Astrocyte (in vitro differentiated cells and primary cell): Measurements from ENCODE around the gene FHIT. TPM values are rescaled to one million over a fixed set of nuclear protein-coding genes. Genes with fewer than 3 reads are reported as not detected.

ENCODE experiments used
- DNase-seq: peaks from one replicate; pipeline ENCODE4 v3.0.0-alpha.2; 2010; ENCODE audit warnings: low read depth
- FAIRE-seq: peaks from 2 replicates; lab custom pipeline; 2011; peaks lifted over from hg19 to GRCh38; lab: Jason Lieb, UNC
- H2AFZ ChIP-seq: 2 replicates; pipeline ENCODE4 v1.6.0; 2012; ENCODE audit warnings: low read depth, low read length, inconsistent platforms
- H3K27ac ChIP-seq: 2 replicates; pipeline ENCODE4 v1.5.1; 2011; ENCODE audit warnings: low read depth, low read length, inconsistent platforms
- H3K27me3 ChIP-seq: 2 replicates; pipeline ENCODE4 v1.6.0; 2011; ENCODE audit warnings: low read length, inconsistent platforms; ENCODE audit not compliant: insufficient read depth
- H3K36me3 ChIP-seq: 2 replicates; pipeline ENCODE4 v1.5.1; 2011; ENCODE audit warnings: low read length, inconsistent platforms; ENCODE audit not compliant: insufficient read depth
- H3K4me1 ChIP-seq: 2 replicates; pipeline ENCODE4 v1.5.1; 2011; ENCODE audit warnings: low read length, inconsistent platforms; ENCODE audit not compliant: insufficient read depth
- H3K4me2 ChIP-seq: 2 replicates; pipeline ENCODE4 v1.6.0; 2012; ENCODE audit warnings: low read length, inconsistent platforms
- H3K4me3 ChIP-seq: 2 replicates; pipeline ENCODE4 v1.5.1; 2011; ENCODE audit warnings: low read depth, mild to moderate bottlenecking, low read length, inconsistent platforms; ENCODE audit not compliant: insufficient read depth
- H3K79me2 ChIP-seq: 2 replicates; pipeline ENCODE4 v1.6.0; 2012; ENCODE audit warnings: mild to moderate bottlenecking, low read length, inconsistent platforms; ENCODE audit not compliant: insufficient read depth
- H3K9ac ChIP-seq: 2 replicates; pipeline ENCODE4 v1.6.0; 2012; ENCODE audit warnings: mild to moderate bottlenecking, low read length, inconsistent platforms
- H3K9me3 ChIP-seq: 2 replicates; pipeline ENCODE4 v1.5.1; 2012; ENCODE audit warnings: low read depth, mild to moderate bottlenecking, low read length, inconsistent platforms; ENCODE audit not compliant: insufficient read depth
- H4K20me1 ChIP-seq: 2 replicates; pipeline ENCODE4 v1.6.0; 2012; ENCODE audit warnings: low read length, inconsistent platforms; ENCODE audit not compliant: insufficient read depth
- H3K27ac Mint-ChIP-seq: one replicate; pipeline ENCODE4 v1.8.0; 2021; ENCODE audit warnings: mild to moderate bottlenecking, mixed read lengths; ENCODE audit not compliant: unreplicated experiment
- H3K27me3 Mint-ChIP-seq: one replicate; pipeline ENCODE4 v1.8.0; 2021; ENCODE audit warnings: low read depth, mixed read lengths; ENCODE audit not compliant: unreplicated experiment
- H3K36me3 Mint-ChIP-seq: one replicate; pipeline ENCODE4 v1.8.0; 2021; ENCODE audit warnings: low read depth, mixed read lengths; ENCODE audit not compliant: unreplicated experiment
- H3K4me1 Mint-ChIP-seq: one replicate; pipeline ENCODE4 v1.8.0; 2021; ENCODE audit warnings: low read depth, mixed read lengths; ENCODE audit not compliant: unreplicated experiment
- H3K4me3 Mint-ChIP-seq: one replicate; pipeline ENCODE4 v1.8.0; 2021; ENCODE audit warnings: mild to moderate bottlenecking, moderate library complexity, mixed read lengths; ENCODE audit not compliant: unreplicated experiment
- H3K9me3 Mint-ChIP-seq: one replicate; pipeline ENCODE4 v1.8.0; 2021; ENCODE audit warnings: mild to moderate bottlenecking, mixed read lengths; ENCODE audit not compliant: unreplicated experiment
- EZH2 ChIP-seq: IDR thresholded peaks from 2 replicates; pipeline ENCODE4 v1.6.1; 2012; ENCODE audit warnings: mild to moderate bottlenecking, low read length, inconsistent platforms; ENCODE audit not compliant: insufficient read depth
- total RNA-seq: library from RNA; stranded (reverse); gene quantifications from 2 replicates; pipeline ENCODE4 v1.2.1, GENCODE V29; 2021
- TF ChIP-seq, protein P1 (sequence below): IDR thresholded peaks from 2 replicates; pipeline ENCODE4 v1.5.1; 2011; ENCODE audit warnings: low read depth, mild to moderate bottlenecking, inconsistent platforms, low read length, moderate library complexity; ENCODE audit not compliant: insufficient read depth

The FHIT gene
- total RNA-seq, 1 donor from 2014 or later = 6.7 TPM

GRCh38 chr3:60309539-60310268 is 941.5 kb downstream of the FHIT start:
- no peak overlapping the region for H2AFZ ChIP-seq
- H3K4me3 Mint-ChIP-seq = no peak overlapping the region
- no peak overlapping the region for H3K4me2 ChIP-seq
- no peaks in the 10 kb centered on the region for H3K9me3 Mint-ChIP-seq
- no peaks in the 10 kb centered on the region for H3K9me3 ChIP-seq
- DNase-seq (no peak), FAIRE-seq (no peak)
- H3K27me3 Mint-ChIP-seq = no peaks in the 10 kb centered on the region
- no peaks in the 10 kb centered on the region for H4K20me1 ChIP-seq
- no peak overlapping the region for H3K27ac ChIP-seq
- H3K36me3 ChIP-seq = no peaks in the 10 kb centered on the region
- no peaks in the 10 kb centered on the region for H3K36me3 Mint-ChIP-seq
- no peaks in the 10 kb centered on the region for H3K4me1 ChIP-seq
- H3K79me2 ChIP-seq = no peaks in the 10 kb centered on the region
- no peaks in the 10 kb centered on the region for H3K27me3 ChIP-seq
- TF ChIP-seq, protein P1, sequence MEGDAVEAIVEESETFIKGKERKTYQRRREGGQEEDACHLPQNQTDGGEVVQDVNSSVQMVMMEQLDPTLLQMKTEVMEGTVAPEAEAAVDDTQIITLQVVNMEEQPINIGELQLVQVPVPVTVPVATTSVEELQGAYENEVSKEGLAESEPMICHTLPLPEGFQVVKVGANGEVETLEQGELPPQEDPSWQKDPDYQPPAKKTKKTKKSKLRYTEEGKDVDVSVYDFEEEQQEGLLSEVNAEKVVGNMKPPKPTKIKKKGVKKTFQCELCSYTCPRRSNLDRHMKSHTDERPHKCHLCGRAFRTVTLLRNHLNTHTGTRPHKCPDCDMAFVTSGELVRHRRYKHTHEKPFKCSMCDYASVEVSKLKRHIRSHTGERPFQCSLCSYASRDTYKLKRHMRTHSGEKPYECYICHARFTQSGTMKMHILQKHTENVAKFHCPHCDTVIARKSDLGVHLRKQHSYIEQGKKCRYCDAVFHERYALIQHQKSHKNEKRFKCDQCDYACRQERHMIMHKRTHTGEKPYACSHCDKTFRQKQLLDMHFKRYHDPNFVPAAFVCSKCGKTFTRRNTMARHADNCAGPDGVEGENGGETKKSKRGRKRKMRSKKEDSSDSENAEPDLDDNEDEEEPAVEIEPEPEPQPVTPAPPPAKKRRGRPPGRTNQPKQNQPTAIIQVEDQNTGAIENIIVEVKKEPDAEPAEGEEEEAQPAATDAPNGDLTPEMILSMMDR = no peak
- TF ChIP-seq EZH2 = no peak
- H3K4me1 Mint-ChIP-seq = no peaks in the 10 kb centered on the region
- H3K27ac Mint-ChIP-seq = no peak overlapping the region
- H3K9ac ChIP-seq = no peak overlapping the region
- no peak overlapping the region for H3K4me3 ChIP-seq

DNA sequence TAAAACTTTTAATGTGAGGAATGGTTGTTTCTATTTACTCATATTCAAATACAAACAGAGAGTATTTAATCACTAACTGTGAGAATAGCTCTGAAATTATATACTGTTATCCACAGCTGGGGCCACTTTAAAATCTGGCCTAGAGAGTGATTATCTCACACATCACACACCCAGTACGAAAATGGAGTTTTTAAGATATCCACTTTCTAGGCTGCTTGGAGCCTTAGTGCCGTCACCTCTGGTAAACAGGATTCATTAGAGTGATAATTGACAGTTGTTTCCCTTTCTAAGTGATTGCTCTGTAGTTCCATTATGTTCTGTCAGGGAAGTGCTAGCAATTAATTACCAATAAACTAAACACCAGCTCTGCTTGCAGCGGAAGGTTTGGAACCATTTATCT is 942.4 kb downstream of the FHIT start:
- Histone ChIP-seq H4K20me1 (no peaks in the 10 kb centered on the region), H3K9ac (no peak overlapping the region), H3K36me3 (no peaks in the 10 kb centered on the region), H3K4me3 (no peak overlapping the region), H3K27me3 (no peaks in the 10 kb centered on the region), H3K27ac (no peak overlapping the region), H3K4me2 (no peak overlapping the region), H2AFZ (no peak overlapping the region), H3K4me1 (no peaks in the 10 kb centered on the region), H3K9me3 (no peaks in the 10 kb centered on the region), H3K79me2 (no peaks in the 10 kb centered on the region)
- FAIRE-seq (no peak), DNase-seq (no peak)
- TF ChIP-seq EZH2 = no peak
- TF ChIP-seq, protein P1 = no peak
- Mint-ChIP-seq H3K36me3 (no peaks in the 10 kb centered on the region), H3K9me3 (no peaks in the 10 kb centered on the region), H3K27ac (no peak overlapping the region), H3K27me3 (no peaks in the 10 kb centered on the region), H3K4me1 (peaks cover 4% of the 10 kb centered on the region), H3K4me3 (no peak overlapping the region)

- Mint-ChIP-seq H3K4me1 (peaks cover 4% of the 10 kb centered on the region), H3K36me3 (no peaks in the 10 kb centered on the region), H3K9me3 (no peaks in the 10 kb centered on the region), H3K27me3 (no peaks in the 10 kb centered on the region), H3K4me3 (no peak overlapping the region), H3K27ac (no peak overlapping the region)
- H2AFZ ChIP-seq = no peak overlapping the region
- no peak overlapping the region for H3K4me2 ChIP-seq
- H4K20me1 ChIP-seq = no peaks in the 10 kb centered on the region
- H3K36me3 ChIP-seq = no peaks in the 10 kb centered on the region
- H3K9me3 ChIP-seq = no peaks in the 10 kb centered on the region
- H3K4me1 ChIP-seq = no peaks in the 10 kb centered on the region
- DNase-seq = no peak
- H3K27me3 ChIP-seq = no peaks in the 10 kb centered on the region
- FAIRE-seq = no peak
- H3K4me3 ChIP-seq = no peak overlapping the region
- H3K27ac ChIP-seq = no peak overlapping the region
- H3K9ac ChIP-seq = no peak overlapping the region
- TF ChIP-seq, protein P1 = no peak
- no peak for TF ChIP-seq EZH2
- H3K79me2 ChIP-seq = no peaks in the 10 kb centered on the region
These were observed 943.6 kb downstream of the FHIT start for GRCh38 chr3:60307562-60308199.
